BLaER1 (cell line): ENCODE measurements around the gene ALAS1.

ENCODE experiments used
- H3K27ac ChIP-seq: shearing (Covaris generic); formaldehyde crosslinking; 2 replicates; pipeline ENCODE4 v1.8.1; 2022
- H3K27me3 ChIP-seq: shearing (Covaris generic); formaldehyde crosslinking; 2 replicates; pipeline ENCODE4 v1.8.1; 2022
- H3K36me3 ChIP-seq: shearing (Covaris generic); formaldehyde crosslinking; 2 replicates; pipeline ENCODE4 v1.8.1; 2022
- H3K4me1 ChIP-seq: shearing (Covaris generic); formaldehyde crosslinking; 2 replicates; pipeline ENCODE4 v1.8.1; 2022
- H3K4me2 ChIP-seq: shearing (Covaris generic); formaldehyde crosslinking; 2 replicates; pipeline ENCODE4 v1.8.1; 2022
- H3K4me3 ChIP-seq: shearing (Covaris generic); formaldehyde crosslinking; 2 replicates; pipeline ENCODE4 v1.8.1; 2022
- H3K9ac ChIP-seq: shearing (Covaris generic); formaldehyde crosslinking; 2 replicates; pipeline ENCODE4 v1.8.1; 2022
- H3K9me3 ChIP-seq: shearing (Covaris generic); formaldehyde crosslinking; 2 replicates; pipeline ENCODE4 v1.8.1; 2022
- H4K20me1 ChIP-seq: shearing (Covaris generic); formaldehyde crosslinking; 2 replicates; pipeline ENCODE4 v1.8.1; 2022
- Cebpa-rat ChIP-seq: shearing (Covaris generic); IDR thresholded peaks from 2 replicates; pipeline ENCODE4 v1.8.1; 2022

The ALAS1 gene

DNA sequence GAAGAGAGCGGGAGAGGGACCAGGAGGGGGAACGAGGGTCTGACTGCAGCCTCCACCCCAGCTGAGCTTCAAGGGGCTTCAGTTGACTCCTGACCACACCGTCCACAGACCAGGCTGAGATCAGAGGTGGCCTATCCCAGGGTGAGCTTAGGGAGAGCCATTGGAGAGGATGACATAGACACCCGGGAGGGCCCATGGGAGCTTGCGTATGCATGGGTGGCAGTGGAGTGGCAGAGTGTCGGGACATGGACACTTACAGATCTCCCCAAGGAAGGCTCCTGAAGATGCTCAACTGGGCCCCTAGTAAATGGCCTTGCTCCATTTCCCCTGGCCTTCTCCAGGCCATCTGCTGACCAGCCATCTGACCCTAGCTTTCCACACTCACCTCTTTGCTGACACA, 12.6 kb upstream of the ALAS1 start:
- H3K9me3 ChIP-seq, result no peaks in the 10 kb centered on the region
- H3K36me3 ChIP-seq, result no peaks in the 10 kb centered on the region
- 0 out of 2 replicates have a peak overlapping the region, but pooled peaks have one; percentile 21 for H3K4me2 ChIP-seq
- no peak for TF ChIP-seq Cebpa-rat
- H3K9ac ChIP-seq, result no peak overlapping the region
- no peaks in the 10 kb centered on the region for H3K27me3 ChIP-seq
- H4K20me1 ChIP-seq, result no peaks in the 10 kb centered on the region
- no peak overlapping the region for H3K27ac ChIP-seq
- peaks cover 48% of the 10 kb centered on the region for H3K4me1 ChIP-seq
- no peak overlapping the region for H3K4me3 ChIP-seq

- no peak for TF ChIP-seq Cebpa-rat
- H3K36me3 ChIP-seq, result no peaks in the 10 kb centered on the region
- no peaks in the 10 kb centered on the region for H4K20me1 ChIP-seq
- H3K4me3 ChIP-seq, result no peak overlapping the region
- no peaks in the 10 kb centered on the region for H3K27me3 ChIP-seq
- H3K4me1 ChIP-seq, result peaks cover 48% of the 10 kb centered on the region
- no peaks in the 10 kb centered on the region for H3K9me3 ChIP-seq
- H3K27ac ChIP-seq, result no peak overlapping the region
- H3K9ac ChIP-seq, result no peak overlapping the region
- peak overlapping the region; percentile 21; the same call in 1 of the 2 replicates for H3K4me2 ChIP-seq
Measured at GRCh38 chr3:52185837-52186236, 12.1 kb upstream of the ALAS1 start.

DNA sequence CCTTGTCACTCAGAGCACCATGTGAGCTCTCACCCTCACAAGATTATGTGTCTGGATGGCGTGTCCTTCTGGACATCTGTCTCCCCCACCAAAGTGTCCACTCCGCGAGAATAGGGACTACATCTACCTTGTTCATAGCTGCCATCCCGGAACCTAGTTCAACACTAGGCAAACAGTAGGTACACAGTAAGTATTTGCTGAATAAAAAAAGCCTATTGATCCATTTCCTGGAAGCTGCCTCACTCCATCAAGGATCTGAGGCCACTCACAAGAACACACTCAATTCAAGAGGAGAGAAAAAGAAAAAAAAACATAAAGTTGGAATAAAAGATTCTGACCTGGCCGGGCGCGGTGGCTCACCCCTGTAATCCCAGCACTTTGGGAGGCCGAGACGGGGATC, 11.2 kb upstream of the ALAS1 start:
- H3K36me3 ChIP-seq, result no peaks in the 10 kb centered on the region
- H3K9me3 ChIP-seq, result no peaks in the 10 kb centered on the region
- H3K27me3 ChIP-seq, result no peaks in the 10 kb centered on the region
- H3K4me1 ChIP-seq, result peaks cover 48% of the 10 kb centered on the region
- TF ChIP-seq Cebpa-rat, result no peak
- no peaks in the 10 kb centered on the region for H4K20me1 ChIP-seq
- H3K9ac ChIP-seq, result no peak overlapping the region
- H3K4me3 ChIP-seq, result no peak overlapping the region
- no peak overlapping the region for H3K4me2 ChIP-seq
- H3K27ac ChIP-seq, result no peak overlapping the region

DNA sequence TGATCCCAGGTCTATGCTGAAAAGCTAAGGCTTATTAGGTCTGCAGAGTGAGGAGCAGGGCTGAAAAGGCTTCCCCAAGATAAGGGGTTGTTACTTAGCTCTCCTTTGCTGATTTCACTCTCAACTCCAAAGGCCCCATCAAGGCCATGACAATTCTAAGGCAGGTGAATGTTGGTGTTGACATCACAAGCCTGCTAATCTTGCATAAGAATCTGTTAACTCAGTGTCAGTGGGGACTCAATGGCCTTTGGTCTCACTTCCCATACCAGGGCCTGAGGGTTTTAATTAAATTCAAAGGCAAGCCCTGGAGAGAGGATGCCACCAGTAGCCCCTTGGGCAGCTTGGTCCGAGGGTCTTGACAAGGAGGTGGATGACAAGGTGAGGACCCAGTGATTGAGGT, 9.4 kb upstream of the ALAS1 start:
- H3K4me3 ChIP-seq, result no peak overlapping the region
- no peaks in the 10 kb centered on the region for H4K20me1 ChIP-seq
- peaks cover 32% of the 10 kb centered on the region for H3K4me1 ChIP-seq
- no peak overlapping the region for H3K4me2 ChIP-seq
- H3K9ac ChIP-seq, result no peak overlapping the region
- H3K27ac ChIP-seq, result no peak overlapping the region
- H3K36me3 ChIP-seq, result no peaks in the 10 kb centered on the region
- no peak for TF ChIP-seq Cebpa-rat
- H3K27me3 ChIP-seq, result no peaks in the 10 kb centered on the region
- no peaks in the 10 kb centered on the region for H3K9me3 ChIP-seq

GRCh38 chr3:52190294-52191074, 7.5 kb upstream of the ALAS1 start:
- Histone ChIP-seq H3K4me1 (peaks cover 15% of the 10 kb centered on the region), H3K4me3 (no peak overlapping the region), H3K9ac (no peak overlapping the region), H3K4me2 (no peak overlapping the region), H3K36me3 (no peaks in the 10 kb centered on the region), H4K20me1 (no peaks in the 10 kb centered on the region), H3K27me3 (no peaks in the 10 kb centered on the region), H3K27ac (no peak overlapping the region), H3K9me3 (no peaks in the 10 kb centered on the region)
- TF ChIP-seq Cebpa-rat, result no peak

GRCh38 chr3:52191663-52192062, 6.3 kb upstream of the ALAS1 start:
- no peak for TF ChIP-seq Cebpa-rat
- H3K4me3 ChIP-seq, result no peak overlapping the region
- no peaks in the 10 kb centered on the region for H3K36me3 ChIP-seq
- no peak overlapping the region for H3K4me2 ChIP-seq
- no peak overlapping the region for H3K9ac ChIP-seq
- no peak overlapping the region for H3K27ac ChIP-seq
- 0 out of 2 replicates have a peak, but pooled peaks cover 8% of the 10 kb centered on the region for H3K4me1 ChIP-seq
- H3K9me3 ChIP-seq, result no peaks in the 10 kb centered on the region
- no peaks in the 10 kb centered on the region for H4K20me1 ChIP-seq
- H3K27me3 ChIP-seq, result no peaks in the 10 kb centered on the region

DNA sequence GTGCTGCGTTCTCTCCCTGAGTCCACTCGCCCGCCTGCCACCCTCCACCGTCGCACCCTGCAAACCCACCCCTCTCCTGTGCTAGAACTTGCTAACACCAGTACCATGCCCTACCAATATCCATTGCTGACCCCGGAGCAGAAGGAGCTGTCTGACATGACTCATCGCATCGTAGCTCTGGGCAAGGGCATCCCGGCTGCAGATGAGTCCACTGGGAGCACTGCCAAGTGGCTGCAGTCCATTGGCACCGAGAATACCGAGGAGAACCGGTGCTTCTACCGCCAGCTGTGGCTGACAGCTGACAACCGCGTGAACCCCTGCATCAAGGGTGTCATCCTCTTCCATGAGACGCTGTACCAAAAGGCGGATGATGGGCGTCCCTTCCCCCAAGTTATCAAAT, 4.9 kb upstream of the ALAS1 start:
- Histone ChIP-seq H3K4me3 (no peak overlapping the region), H3K9me3 (no peaks in the 10 kb centered on the region), H3K4me1 (peaks cover 19% of the 10 kb centered on the region), H3K27me3 (no peaks in the 10 kb centered on the region), H3K27ac (no peak overlapping the region), H4K20me1 (no peaks in the 10 kb centered on the region), H3K9ac (no peak overlapping the region), H3K4me2 (no peak overlapping the region), H3K36me3 (no peaks in the 10 kb centered on the region)
- no peak for TF ChIP-seq Cebpa-rat

GRCh38 chr3:52194485-52195290, 3.3 kb upstream of the ALAS1 start:
- no peaks in the 10 kb centered on the region for H3K9me3 ChIP-seq
- no peaks in the 10 kb centered on the region for H3K27me3 ChIP-seq
- H3K4me3 ChIP-seq, result no peak overlapping the region
- peaks cover 23% of the 10 kb centered on the region for H3K4me1 ChIP-seq
- H4K20me1 ChIP-seq, result peaks cover 12% of the 10 kb centered on the region; the same call in 1 of the 2 replicates
- peaks cover 5% of the 10 kb centered on the region; the same call in 1 of the 2 replicates for H3K36me3 ChIP-seq
- no peak for TF ChIP-seq Cebpa-rat
- no peak overlapping the region for H3K9ac ChIP-seq
- no peak overlapping the region for H3K27ac ChIP-seq
- H3K4me2 ChIP-seq, result no peak overlapping the region

- Histone ChIP-seq H3K9me3 (no peaks in the 10 kb centered on the region), H3K36me3 (peaks cover 11% of the 10 kb centered on the region; the same call in 1 of the 2 replicates), H4K20me1 (peaks cover 12% of the 10 kb centered on the region; the same call in 1 of the 2 replicates), H3K27me3 (no peaks in the 10 kb centered on the region), H3K27ac (no peak overlapping the region), H3K4me2 (no peak overlapping the region), H3K4me1 (peaks cover 27% of the 10 kb centered on the region), H3K9ac (no peak overlapping the region), H3K4me3 (no peak overlapping the region)
- TF ChIP-seq Cebpa-rat, result no peak
Measured at GRCh38 chr3:52195291-52195597, 2.7 kb upstream of the ALAS1 start.

GRCh38 chr3:52195823-52196331, 2.1 kb upstream of the ALAS1 start:
- peaks cover 15% of the 10 kb centered on the region; the same call in 1 of the 2 replicates for H3K36me3 ChIP-seq
- no peak overlapping the region for H3K4me2 ChIP-seq
- H3K27me3 ChIP-seq, result no peaks in the 10 kb centered on the region
- H3K27ac ChIP-seq, result no peak overlapping the region
- peaks cover 12% of the 10 kb centered on the region; the same call in 1 of the 2 replicates for H4K20me1 ChIP-seq
- peaks cover 27% of the 10 kb centered on the region for H3K4me1 ChIP-seq
- TF ChIP-seq Cebpa-rat, result no peak
- no peak overlapping the region for H3K9ac ChIP-seq
- H3K4me3 ChIP-seq, result no peak overlapping the region
- H3K9me3 ChIP-seq, result no peaks in the 10 kb centered on the region
